Amniotic stem cell (primary cell): ENCODE results near the gene DCUN1D5.
"Not testable (repeated sequence)": the region's sequence is repeated elsewhere in the genome, so short reads cannot be mapped to it uniquely, and the experiment has no call there.

Experiments used
- DNase-seq: peaks from one replicate; lab custom pipeline; 2025; lab: John Stamatoyannopoulos, UW

DCUN1D5 gene

GRCh38 chr11:103055221-103055890 is 36.6 kb downstream of the DCUN1D5 start:
- DNase-seq = peak; percentile 64

GRCh38 chr11:103053997-103054396 is 38.0 kb downstream of the DCUN1D5 start:
- no peak for DNase-seq

- no peak for DNase-seq
Observed at GRCh38 chr11:103051981-103052380, 40.0 kb downstream of the DCUN1D5 start.

GRCh38 chr11:103051151-103051801 is 40.7 kb downstream of the DCUN1D5 start:
- DNase-seq = no peak

- no peak for DNase-seq
Observed at GRCh38 chr11:103050351-103050750, 41.6 kb downstream of the DCUN1D5 start.

- DNase-seq = no peak
Observed at GRCh38 chr11:103047837-103048236, 44.1 kb downstream of the DCUN1D5 start.

- no peak for DNase-seq
Observed at GRCh38 chr11:103043826-103044678, 47.9 kb downstream of the DCUN1D5 start.

GRCh38 chr11:103042161-103042560 is 49.8 kb downstream of the DCUN1D5 start:
- DNase-seq = no peak

GRCh38 chr11:103035791-103036434 is 56.0 kb downstream of the DCUN1D5 start:
- DNase-seq = peak; percentile 93

- no peak for DNase-seq
Observed at GRCh38 chr11:103035216-103035615, 56.7 kb downstream of the DCUN1D5 start.

GRCh38 chr11:103031834-103032233 is 60.1 kb downstream of the DCUN1D5 start:
- no peak for DNase-seq

GRCh38 chr11:103029401-103029800 is 62.6 kb downstream of the DCUN1D5 start:
- no peak for DNase-seq

GRCh38 chr11:103028304-103029020 is 63.5 kb downstream of the DCUN1D5 start:
- DNase-seq = not testable (repeated sequence)

GRCh38 chr11:103024086-103024485 is 67.9 kb downstream of the DCUN1D5 start:
- no peak for DNase-seq

GRCh38 chr11:103016031-103016430 is 75.9 kb downstream of the DCUN1D5 start:
- DNase-seq = no peak

- no peak for DNase-seq
Observed at GRCh38 chr11:103013421-103013820, 78.5 kb downstream of the DCUN1D5 start.
